Measurements from ENCODE around the gene AKAP10.
"Not testable (repeated sequence)": the region's sequence is repeated elsewhere in the genome, so short reads cannot be mapped to it uniquely, and the experiment has no call there.

The AKAP10 gene

GRCh38 chr17:19978805-19979211 is 1.2 kb upstream of the AKAP10 start:
- DNase-seq, result no peak

- DNase-seq, result peak; percentile 7
These were observed 678 bp upstream of the AKAP10 start for GRCh38 chr17:19978209-19978802.

GRCh38 chr17:19975601-19976000 is 2.0 kb downstream of the AKAP10 start:
- DNase-seq, result no peak

GRCh38 chr17:19973156-19973555 is 4.5 kb downstream of the AKAP10 start:
- no peak for DNase-seq

- DNase-seq, result not testable (repeated sequence)
These were observed 14.7 kb downstream of the AKAP10 start for GRCh38 chr17:19962954-19963353.

- DNase-seq, result no peak
These were observed 19.6 kb downstream of the AKAP10 start for GRCh38 chr17:19958023-19958422.

- DNase-seq, result no peak
These were observed 22.5 kb downstream of the AKAP10 start for GRCh38 chr17:19955099-19955498.

GRCh38 chr17:19951411-19951810 is 26.2 kb downstream of the AKAP10 start:
- DNase-seq, result not testable (repeated sequence)

GRCh38 chr17:19950624-19951195 is 26.9 kb downstream of the AKAP10 start:
- DNase-seq, result not testable (repeated sequence)

- no peak for DNase-seq
These were observed 29.3 kb downstream of the AKAP10 start for GRCh38 chr17:19948116-19948943.

GRCh38 chr17:19946921-19947320 is 30.7 kb downstream of the AKAP10 start:
- no peak for DNase-seq

GRCh38 chr17:19945009-19945626 is 32.5 kb downstream of the AKAP10 start:
- no peak for DNase-seq

- DNase-seq, result no peak
These were observed 34.0 kb downstream of the AKAP10 start for GRCh38 chr17:19943599-19943998.

- no peak for DNase-seq
These were observed 34.6 kb downstream of the AKAP10 start for GRCh38 chr17:19943026-19943425.

- no peak for DNase-seq
These were observed 36.7 kb downstream of the AKAP10 start for GRCh38 chr17:19940722-19941464.

GRCh38 chr17:19939993-19940721 is 37.5 kb downstream of the AKAP10 start:
- no peak for DNase-seq

- no peak for DNase-seq
These were observed 38.9 kb downstream of the AKAP10 start for GRCh38 chr17:19938736-19939135.

GRCh38 chr17:19937522-19937921 is 40.1 kb downstream of the AKAP10 start:
- DNase-seq, result no peak

GRCh38 chr17:19935169-19935568 is 42.5 kb downstream of the AKAP10 start:
- no peak for DNase-seq

- no peak for DNase-seq
These were observed 44.0 kb downstream of the AKAP10 start for GRCh38 chr17:19933628-19934027.

GRCh38 chr17:19933221-19933620 is 44.4 kb downstream of the AKAP10 start:
- no peak for DNase-seq

- no peak for DNase-seq
These were observed 49.3 kb downstream of the AKAP10 start for GRCh38 chr17:19928299-19928698.

Data from KG1 (cell line).